ENCODE measurements around the gene TRIM45.

- TF ChIP-seq CTCF (conservative IDR thresholded peaks at IDR 0.05; ENCODE audit: low read depth, low read length) (no peak), MXI1 (IDR thresholded peaks at IDR 0.05; ENCODE audit: borderline replicate concordance, low read depth, low read length) (no peak), SMC3 (IDR thresholded peaks at IDR 0.05; ENCODE audit: low read depth, low read length) (no peak), ELK1 (IDR thresholded peaks at IDR 0.05; ENCODE audit: borderline replicate concordance, low read depth, low read length) (no peak), CEBPB (IDR thresholded peaks at IDR 0.05; ENCODE audit: low read depth, low read length) (no peak), USF2 (IDR thresholded peaks at IDR 0.05; ENCODE audit: low read depth, low read length) (no peak)
These were observed 23.2 kb downstream of the TRIM45 start for GRCh38 chr1:117098287-117098890.

Measured in IMR-90 (cell line).